ENCODE measurements around the gene KRTAP10-7. TPM values are rescaled to one million over a fixed set of nuclear protein-coding genes. Genes with fewer than 3 reads are reported as not detected.

KRTAP10-7 gene
- total RNA-seq, 2 donors from 2014 or later = not detected

GRCh38 chr21:44617071-44617501, 16.7 kb downstream of the KRTAP10-7 start:
- 69% methylated on average over 8 of the region's 8 CpGs for WGBS
- no peaks in the 10 kb centered on the region for H3K27me3 ChIP-seq (replicated peaks; ENCODE audit: insufficient read depth)
- H3K4me3 ChIP-seq = no peak overlapping the region
- no peak for DNase-seq (ENCODE audit: low spot score)
- intact Hi-C loops (cut with DNase I) = no loop called here
- no peak for TF ChIP-seq POLR2AphosphoS5 (IDR thresholded peaks at IDR 0.05)
- no peak for TF ChIP-seq CTCF (IDR thresholded peaks at IDR 0.05)
- no peak for TF ChIP-seq POLR2A (IDR thresholded peaks at IDR 0.05)
- H3K36me3 ChIP-seq = no peaks in the 10 kb centered on the region
- no peaks in the 10 kb centered on the region for H3K4me1 ChIP-seq (replicated peaks)
- H3K27ac ChIP-seq = no peak overlapping the region
- H3K9me3 ChIP-seq = no peaks in the 10 kb centered on the region

- intact Hi-C loops (cut with DNase I) = no loop called here
- Histone ChIP-seq H3K27me3 (replicated peaks; ENCODE audit: insufficient read depth) (no peaks in the 10 kb centered on the region), H3K27ac (no peak overlapping the region), H3K4me3 (no peak overlapping the region), H3K4me1 (replicated peaks) (no peaks in the 10 kb centered on the region), H3K36me3 (no peaks in the 10 kb centered on the region), H3K9me3 (no peaks in the 10 kb centered on the region)
- WGBS = 44% methylated on average over 4 of the region's 4 CpGs
- DNase-seq (ENCODE audit: low spot score) = no peak
- TF ChIP-seq POLR2A (IDR thresholded peaks at IDR 0.05) (no peak), CTCF (IDR thresholded peaks at IDR 0.05) (no peak)
These were observed 18.1 kb downstream of the KRTAP10-7 start for GRCh38 chr21:44618504-44618903.

GRCh38 chr21:44618909-44619308, 18.5 kb downstream of the KRTAP10-7 start:
- Histone ChIP-seq H3K9me3 (no peaks in the 10 kb centered on the region), H3K27ac (no peak overlapping the region), H3K4me3 (no peak overlapping the region), H3K27me3 (replicated peaks; ENCODE audit: insufficient read depth) (no peaks in the 10 kb centered on the region), H3K4me1 (replicated peaks) (no peaks in the 10 kb centered on the region), H3K36me3 (no peaks in the 10 kb centered on the region)
- intact Hi-C loops (cut with DNase I) = no loop called here
- 61% methylated on average over 3 of the region's 3 CpGs for WGBS
- TF ChIP-seq POLR2AphosphoS5 (IDR thresholded peaks at IDR 0.05) (no peak), CTCF (IDR thresholded peaks at IDR 0.05) (no peak), POLR2A (IDR thresholded peaks at IDR 0.05) (no peak)
- DNase-seq (ENCODE audit: low spot score) = no peak

- TF ChIP-seq POLR2A (IDR thresholded peaks at IDR 0.05) = no peak
- Histone ChIP-seq H3K27me3 (replicated peaks; ENCODE audit: insufficient read depth) (no peaks in the 10 kb centered on the region), H3K27ac (no peak overlapping the region)
These were observed 19.5 kb downstream of the KRTAP10-7 start for GRCh38 chr21:44619886-44620285.

GRCh38 chr21:44623575-44623974, 23.2 kb downstream of the KRTAP10-7 start:
- H3K4me3 ChIP-seq = no peak overlapping the region
- H3K36me3 ChIP-seq = no peaks in the 10 kb centered on the region
- no peaks in the 10 kb centered on the region for H3K27me3 ChIP-seq (replicated peaks; ENCODE audit: insufficient read depth)
- H3K4me1 ChIP-seq (replicated peaks) = no peaks in the 10 kb centered on the region
- TF ChIP-seq CTCF (IDR thresholded peaks at IDR 0.05) (no peak), POLR2A (IDR thresholded peaks at IDR 0.05) (no peak), POLR2AphosphoS5 (IDR thresholded peaks at IDR 0.05) (no peak)
- H3K9me3 ChIP-seq = no peaks in the 10 kb centered on the region
- intact Hi-C loops (cut with DNase I) = no loop called here
- no peak for DNase-seq (ENCODE audit: low spot score)
- H3K27ac ChIP-seq = no peak overlapping the region

More at GRCh38 chr21:44619886-44620285, 19.5 kb downstream of the KRTAP10-7 start:
- no peak overlapping the region for H3K4me3 ChIP-seq
- 92% methylated on average over 6 of the region's 6 CpGs for WGBS
- DNase-seq (ENCODE audit: low spot score) = no peak
- no peaks in the 10 kb centered on the region for H3K9me3 ChIP-seq
- intact Hi-C loops (cut with DNase I) = no loop called here
- H3K4me1 ChIP-seq (replicated peaks) = no peaks in the 10 kb centered on the region
- H3K36me3 ChIP-seq = no peaks in the 10 kb centered on the region

Measured in prostate gland (tissue), 2 donors.